Activated T-cell treated with anti-CD3 and anti-CD28 coated beads for 4 hours (primary cell): ENCODE measurements around the gene TSHZ1.

Experiments
- DNase-seq: peaks from one replicate; pipeline ENCODE4 v3.0.0-alpha.2; 2020

TSHZ1 gene

GRCh38 chr18:75279381-75279780 lies 68.8 kb downstream of the TSHZ1 start:
- DNase-seq: no peak

- no peak for DNase-seq
Observed at GRCh38 chr18:75280427-75281280, 70.1 kb downstream of the TSHZ1 start.

- DNase-seq: no peak
Observed at GRCh38 chr18:75282746-75283145, 72.1 kb downstream of the TSHZ1 start.

- DNase-seq: no peak
Observed at GRCh38 chr18:75283731-75284130, 73.1 kb downstream of the TSHZ1 start.

GRCh38 chr18:75284566-75284965 lies 74.0 kb downstream of the TSHZ1 start:
- DNase-seq: no peak

GRCh38 chr18:75285876-75286275 lies 75.3 kb downstream of the TSHZ1 start:
- no peak for DNase-seq

GRCh38 chr18:75287006-75287405 lies 76.4 kb downstream of the TSHZ1 start:
- no peak for DNase-seq

GRCh38 chr18:75287700-75288099 lies 77.1 kb downstream of the TSHZ1 start:
- no peak for DNase-seq

GRCh38 chr18:75289761-75290160 lies 79.2 kb downstream of the TSHZ1 start:
- no peak for DNase-seq

- no peak for DNase-seq
Observed at GRCh38 chr18:75290737-75291358, 80.3 kb downstream of the TSHZ1 start.

GRCh38 chr18:75291460-75291859 lies 80.9 kb downstream of the TSHZ1 start:
- no peak for DNase-seq

GRCh38 chr18:75293591-75293990 lies 83.0 kb downstream of the TSHZ1 start:
- no peak for DNase-seq

GRCh38 chr18:75297731-75298130 lies 87.1 kb downstream of the TSHZ1 start:
- no peak for DNase-seq

- DNase-seq: no peak
Observed at GRCh38 chr18:75304678-75305557, 94.3 kb downstream of the TSHZ1 start.

- DNase-seq: no peak
Observed at GRCh38 chr18:75305984-75306383, 95.4 kb downstream of the TSHZ1 start.

GRCh38 chr18:75307530-75307929 lies 96.9 kb downstream of the TSHZ1 start:
- DNase-seq: no peak

GRCh38 chr18:75309564-75309963 lies 99.0 kb downstream of the TSHZ1 start:
- DNase-seq: no peak

- no peak for DNase-seq
Observed at GRCh38 chr18:75314117-75314516, 103.5 kb downstream of the TSHZ1 start.

GRCh38 chr18:75314606-75315005 lies 104.0 kb downstream of the TSHZ1 start:
- no peak for DNase-seq

- DNase-seq: no peak
Observed at GRCh38 chr18:75316223-75316622, 105.6 kb downstream of the TSHZ1 start.

- no peak for DNase-seq
Observed at GRCh38 chr18:75316826-75317225, 106.2 kb downstream of the TSHZ1 start.

GRCh38 chr18:75317300-75317699 lies 106.7 kb downstream of the TSHZ1 start:
- DNase-seq: no peak

GRCh38 chr18:75317703-75318102 lies 107.1 kb downstream of the TSHZ1 start:
- no peak for DNase-seq

GRCh38 chr18:75319905-75320304 lies 109.3 kb downstream of the TSHZ1 start:
- no peak for DNase-seq
